Measurements from ENCODE around the gene TOR2A. TPM values are rescaled to one million over a fixed set of nuclear protein-coding genes. Genes with fewer than 3 reads are reported as not detected.
A peak's percentile ranks its signal among the peaks of the same experiment; 100 is the strongest.

The TOR2A gene
- polyA plus RNA-seq, 1 donor, result 16.5 TPM

GRCh38 chr9:127756233-127756632 is 21.1 kb upstream of the TOR2A start:
- Histone ChIP-seq H3K27me3 (ENCODE audit: control insufficient read depth, insufficient read depth, low read length) (peaks cover 55% of the 10 kb centered on the region), H3K4me3 (ENCODE audit: low read length) (no peak overlapping the region), H3K9me3 (ENCODE audit: control insufficient read depth, low read depth, low read length) (peaks cover 5% of the 10 kb centered on the region), H3K4me1 (ENCODE audit: control insufficient read depth, insufficient read depth, low read length) (no peaks in the 10 kb centered on the region), H3K36me3 (ENCODE audit: control insufficient read depth, insufficient read depth, low read length) (no peaks in the 10 kb centered on the region), H3K27ac (ENCODE audit: low read length) (no peak overlapping the region)
- WGBS (ENCODE audit: insufficient coverage, low lambda C conversion rate), result no CpG with 5 or more reads among the region's 3 CpGs
- no peak for DNase-seq

- no peak for DNase-seq
- no CpG with 5 or more reads among the region's 61 CpGs for WGBS (ENCODE audit: insufficient coverage, low lambda C conversion rate)
- H3K27ac ChIP-seq (ENCODE audit: low read length), result no peak overlapping the region
- H3K36me3 ChIP-seq (ENCODE audit: control insufficient read depth, insufficient read depth, low read length), result no peaks in the 10 kb centered on the region
- no peak overlapping the region for H3K4me3 ChIP-seq (ENCODE audit: low read length)
- H3K9me3 ChIP-seq (ENCODE audit: control insufficient read depth, low read depth, low read length), result peaks cover 7% of the 10 kb centered on the region
- no peaks in the 10 kb centered on the region for H3K4me1 ChIP-seq (ENCODE audit: control insufficient read depth, insufficient read depth, low read length)
- peaks cover 55% of the 10 kb centered on the region for H3K27me3 ChIP-seq (ENCODE audit: control insufficient read depth, insufficient read depth, low read length)
Measured at GRCh38 chr9:127755061-127756060, 20.3 kb upstream of the TOR2A start.

- Histone ChIP-seq H3K36me3 (ENCODE audit: control insufficient read depth, insufficient read depth, low read length) (no peaks in the 10 kb centered on the region), H3K9me3 (ENCODE audit: control insufficient read depth, low read depth, low read length) (peaks cover 7% of the 10 kb centered on the region), H3K4me3 (ENCODE audit: low read length) (peak overlapping the region; percentile 21), H3K27ac (ENCODE audit: low read length) (no peak overlapping the region), H3K4me1 (ENCODE audit: control insufficient read depth, insufficient read depth, low read length) (no peaks in the 10 kb centered on the region), H3K27me3 (ENCODE audit: control insufficient read depth, insufficient read depth, low read length) (peaks cover 52% of the 10 kb centered on the region)
- DNase-seq, result peak in 1 of 2 donors; percentile 30
- WGBS (ENCODE audit: insufficient coverage, low lambda C conversion rate), result no CpG with 5 or more reads among the region's 86 CpGs
Measured at GRCh38 chr9:127754099-127755060, 19.3 kb upstream of the TOR2A start.

GRCh38 chr9:127753622-127754021 is 18.5 kb upstream of the TOR2A start:
- H3K4me3 ChIP-seq (ENCODE audit: low read length), result no peak overlapping the region
- H3K9me3 ChIP-seq (ENCODE audit: control insufficient read depth, low read depth, low read length), result peaks cover 7% of the 10 kb centered on the region
- no peaks in the 10 kb centered on the region for H3K4me1 ChIP-seq (ENCODE audit: control insufficient read depth, insufficient read depth, low read length)
- no peak for DNase-seq
- no peak overlapping the region for H3K27ac ChIP-seq (ENCODE audit: low read length)
- peaks cover 48% of the 10 kb centered on the region for H3K27me3 ChIP-seq (ENCODE audit: control insufficient read depth, insufficient read depth, low read length)
- H3K36me3 ChIP-seq (ENCODE audit: control insufficient read depth, insufficient read depth, low read length), result no peaks in the 10 kb centered on the region
- no CpG with 5 or more reads among the region's 8 CpGs for WGBS (ENCODE audit: insufficient coverage, low lambda C conversion rate)

GRCh38 chr9:127753148-127753547 is 18.1 kb upstream of the TOR2A start:
- WGBS (ENCODE audit: insufficient coverage, low lambda C conversion rate), result no CpG with 5 or more reads among the region's 8 CpGs
- Histone ChIP-seq H3K27ac (ENCODE audit: low read length) (no peak overlapping the region), H3K9me3 (ENCODE audit: control insufficient read depth, low read depth, low read length) (peaks cover 7% of the 10 kb centered on the region), H3K4me1 (ENCODE audit: control insufficient read depth, insufficient read depth, low read length) (no peaks in the 10 kb centered on the region), H3K36me3 (ENCODE audit: control insufficient read depth, insufficient read depth, low read length) (no peaks in the 10 kb centered on the region), H3K27me3 (ENCODE audit: control insufficient read depth, insufficient read depth, low read length) (peaks cover 48% of the 10 kb centered on the region), H3K4me3 (ENCODE audit: low read length) (no peak overlapping the region)
- no peak for DNase-seq

GRCh38 chr9:127751269-127752054 is 16.4 kb upstream of the TOR2A start:
- peaks cover 51% of the 10 kb centered on the region for H3K27me3 ChIP-seq (ENCODE audit: control insufficient read depth, insufficient read depth, low read length)
- H3K27ac ChIP-seq (ENCODE audit: low read length), result no peak overlapping the region
- H3K4me3 ChIP-seq (ENCODE audit: low read length), result no peak overlapping the region
- peaks cover 7% of the 10 kb centered on the region for H3K9me3 ChIP-seq (ENCODE audit: control insufficient read depth, low read depth, low read length)
- peak in 1 of 2 donors; percentile 21 for DNase-seq
- WGBS (ENCODE audit: insufficient coverage, low lambda C conversion rate), result no CpG with 5 or more reads among the region's 10 CpGs
- H3K36me3 ChIP-seq (ENCODE audit: control insufficient read depth, insufficient read depth, low read length), result no peaks in the 10 kb centered on the region
- H3K4me1 ChIP-seq (ENCODE audit: control insufficient read depth, insufficient read depth, low read length), result no peaks in the 10 kb centered on the region

GRCh38 chr9:127749090-127749787 is 14.1 kb upstream of the TOR2A start:
- Histone ChIP-seq H3K27me3 (ENCODE audit: control insufficient read depth, insufficient read depth, low read length) (peaks cover 37% of the 10 kb centered on the region), H3K4me1 (ENCODE audit: control insufficient read depth, insufficient read depth, low read length) (no peaks in the 10 kb centered on the region), H3K36me3 (ENCODE audit: control insufficient read depth, insufficient read depth, low read length) (peaks cover 2% of the 10 kb centered on the region), H3K27ac (ENCODE audit: low read length) (no peak overlapping the region), H3K4me3 (ENCODE audit: low read length) (no peak overlapping the region), H3K9me3 (ENCODE audit: control insufficient read depth, low read depth, low read length) (peaks cover 3% of the 10 kb centered on the region)
- no CpG with 5 or more reads among the region's 26 CpGs for WGBS (ENCODE audit: insufficient coverage, low lambda C conversion rate)
- DNase-seq, result no peak

- Histone ChIP-seq H3K4me3 (ENCODE audit: low read length) (no peak overlapping the region), H3K36me3 (ENCODE audit: control insufficient read depth, insufficient read depth, low read length) (peaks cover 3% of the 10 kb centered on the region), H3K4me1 (ENCODE audit: control insufficient read depth, insufficient read depth, low read length) (no peaks in the 10 kb centered on the region), H3K9me3 (ENCODE audit: control insufficient read depth, low read depth, low read length) (peaks cover 4% of the 10 kb centered on the region), H3K27ac (ENCODE audit: low read length) (no peak overlapping the region), H3K27me3 (ENCODE audit: control insufficient read depth, insufficient read depth, low read length) (peaks cover 34% of the 10 kb centered on the region)
- 100% methylated on average over 1 of the region's 15 CpGs for WGBS (ENCODE audit: insufficient coverage, low lambda C conversion rate)
- DNase-seq, result no peak
Measured at GRCh38 chr9:127746959-127747569, 12.0 kb upstream of the TOR2A start.

- H3K4me3 ChIP-seq (ENCODE audit: low read length), result no peak overlapping the region
- H3K36me3 ChIP-seq (ENCODE audit: control insufficient read depth, insufficient read depth, low read length), result peaks cover 3% of the 10 kb centered on the region
- peaks cover 6% of the 10 kb centered on the region for H3K9me3 ChIP-seq (ENCODE audit: control insufficient read depth, low read depth, low read length)
- no peak overlapping the region for H3K27ac ChIP-seq (ENCODE audit: low read length)
- H3K27me3 ChIP-seq (ENCODE audit: control insufficient read depth, insufficient read depth, low read length), result peaks cover 46% of the 10 kb centered on the region
- no CpG with 5 or more reads among the region's 19 CpGs for WGBS (ENCODE audit: insufficient coverage, low lambda C conversion rate)
- no peaks in the 10 kb centered on the region for H3K4me1 ChIP-seq (ENCODE audit: control insufficient read depth, insufficient read depth, low read length)
- DNase-seq, result no peak
Measured at GRCh38 chr9:127744398-127745110, 9.5 kb upstream of the TOR2A start.

All from large intestine (tissue), 3 donors.